RWPE2 (cell line): Measurements from ENCODE around the gene PARVB.
"Not testable (repeated sequence)": the region's sequence is repeated elsewhere in the genome, so short reads cannot be mapped to it uniquely, and the experiment has no call there.

Source experiments
- ATAC-seq: fragments of 200-7000 bp; cut with Tn5 transposase; 3 replicates; pipeline ENCODE4 v1.9.1; 2021; ENCODE audit warnings: low read depth
- DNase-seq: peaks from one replicate; pipeline ENCODE4 v3.0.0-alpha.2; 2020; ENCODE audit warnings: low spot score
- H3K27ac ChIP-seq: fragments of 450-650 bp; 2 replicates; pipeline ENCODE4 v1.5.1; 2017; ENCODE audit warnings: mild to moderate bottlenecking; ENCODE audit not compliant: poor library complexity, severe bottlenecking
- H3K27me3 ChIP-seq: fragments of 250-450 bp; sonication (Bioruptor Pico); 2 replicates; pipeline ENCODE4 v1.5.1; 2021; ENCODE audit warnings: mild to moderate bottlenecking, moderate library complexity; ENCODE audit not compliant: insufficient read depth, poor library complexity, severe bottlenecking
- H3K36me3 ChIP-seq: fragments of 250-450 bp; sonication (Bioruptor Pico); 2 replicates; pipeline ENCODE4 v1.5.1; 2020; ENCODE audit warnings: low read depth, mild to moderate bottlenecking, moderate library complexity
- H3K4me1 ChIP-seq: fragments of 250-450 bp; sonication (Bioruptor Pico); 2 replicates; pipeline ENCODE4 v1.5.1; 2021; ENCODE audit warnings: mild to moderate bottlenecking, moderate library complexity; ENCODE audit not compliant: insufficient read depth, poor library complexity, severe bottlenecking
- H3K4me3 ChIP-seq: fragments of 250-450 bp; sonication (Bioruptor Pico); 2 replicates; pipeline ENCODE4 v1.5.1; 2021; ENCODE audit warnings: mild to moderate bottlenecking, moderate library complexity; ENCODE audit not compliant: severe bottlenecking
- H3K9me3 ChIP-seq: fragments of 250-450 bp; sonication (Bioruptor Pico); 2 replicates; pipeline ENCODE4 v1.5.1; 2021; ENCODE audit warnings: mild to moderate bottlenecking, moderate library complexity; ENCODE audit not compliant: severe bottlenecking
- TF ChIP-seq, protein P1 (sequence below): fragments of 450-650 bp; IDR thresholded peaks from one replicate; pipeline ENCODE4 v1.5.1; 2017; ENCODE audit warnings: mild to moderate bottlenecking, moderate library complexity; ENCODE audit not compliant: poor library complexity, severe bottlenecking

The PARVB gene

DNA sequence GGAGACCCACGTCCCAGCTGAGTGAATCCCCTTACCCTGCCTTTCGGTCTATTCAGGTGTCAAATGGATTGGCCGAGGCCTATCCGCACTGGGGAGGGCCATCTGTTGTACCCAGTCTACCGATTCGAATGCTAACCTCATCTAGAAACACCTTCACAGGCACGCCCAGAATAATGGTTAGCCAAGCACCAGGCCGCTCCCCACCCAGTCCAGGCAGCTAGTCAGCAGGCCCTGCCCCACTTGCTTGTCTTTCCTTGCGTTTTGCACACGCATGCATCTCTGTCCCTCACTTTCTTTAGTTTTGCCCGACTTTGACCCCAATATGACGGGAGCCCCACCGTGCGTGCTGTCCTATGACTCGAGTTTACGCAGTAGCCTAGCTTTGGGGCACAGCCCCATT, 31.7 kb downstream of the PARVB start:
- no peaks in the 10 kb centered on the region for H3K9me3 ChIP-seq
- ATAC-seq (no peak), DNase-seq (no peak)
- peaks cover 11% of the 10 kb centered on the region for H3K4me1 ChIP-seq
- no peak overlapping the region for H3K4me3 ChIP-seq
- no peak overlapping the region for H3K27ac ChIP-seq
- H3K36me3 ChIP-seq = no peaks in the 10 kb centered on the region
- TF ChIP-seq, protein P1, sequence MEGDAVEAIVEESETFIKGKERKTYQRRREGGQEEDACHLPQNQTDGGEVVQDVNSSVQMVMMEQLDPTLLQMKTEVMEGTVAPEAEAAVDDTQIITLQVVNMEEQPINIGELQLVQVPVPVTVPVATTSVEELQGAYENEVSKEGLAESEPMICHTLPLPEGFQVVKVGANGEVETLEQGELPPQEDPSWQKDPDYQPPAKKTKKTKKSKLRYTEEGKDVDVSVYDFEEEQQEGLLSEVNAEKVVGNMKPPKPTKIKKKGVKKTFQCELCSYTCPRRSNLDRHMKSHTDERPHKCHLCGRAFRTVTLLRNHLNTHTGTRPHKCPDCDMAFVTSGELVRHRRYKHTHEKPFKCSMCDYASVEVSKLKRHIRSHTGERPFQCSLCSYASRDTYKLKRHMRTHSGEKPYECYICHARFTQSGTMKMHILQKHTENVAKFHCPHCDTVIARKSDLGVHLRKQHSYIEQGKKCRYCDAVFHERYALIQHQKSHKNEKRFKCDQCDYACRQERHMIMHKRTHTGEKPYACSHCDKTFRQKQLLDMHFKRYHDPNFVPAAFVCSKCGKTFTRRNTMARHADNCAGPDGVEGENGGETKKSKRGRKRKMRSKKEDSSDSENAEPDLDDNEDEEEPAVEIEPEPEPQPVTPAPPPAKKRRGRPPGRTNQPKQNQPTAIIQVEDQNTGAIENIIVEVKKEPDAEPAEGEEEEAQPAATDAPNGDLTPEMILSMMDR = no peak
- no peaks in the 10 kb centered on the region for H3K27me3 ChIP-seq

DNA sequence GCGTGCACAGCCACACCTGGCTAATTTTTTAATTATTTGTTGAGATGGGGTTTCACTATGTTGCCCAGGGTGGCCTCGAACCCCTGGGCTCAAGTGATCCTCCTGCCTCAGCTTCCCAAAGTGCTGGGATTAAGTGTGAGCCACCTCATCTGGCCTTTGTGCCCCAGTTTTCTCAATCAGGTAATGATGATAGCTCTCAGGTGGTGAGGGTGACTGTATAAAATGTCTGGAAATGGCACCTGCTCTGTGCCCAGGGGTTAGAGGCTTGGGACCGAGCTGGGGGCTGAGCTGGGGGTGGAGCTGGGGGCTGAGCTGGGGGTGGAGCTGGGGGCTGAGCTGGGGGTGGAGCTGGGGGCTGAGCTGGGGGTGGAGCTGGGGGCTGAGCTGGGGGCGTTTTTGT, 32.5 kb downstream of the PARVB start:
- not testable (repeated sequence) for H3K27me3 ChIP-seq, H3K9me3 ChIP-seq, DNase-seq, ATAC-seq, H3K27ac ChIP-seq, H3K4me3 ChIP-seq, H3K36me3 ChIP-seq
- peaks cover 11% of the 10 kb centered on the region for H3K4me1 ChIP-seq

DNA sequence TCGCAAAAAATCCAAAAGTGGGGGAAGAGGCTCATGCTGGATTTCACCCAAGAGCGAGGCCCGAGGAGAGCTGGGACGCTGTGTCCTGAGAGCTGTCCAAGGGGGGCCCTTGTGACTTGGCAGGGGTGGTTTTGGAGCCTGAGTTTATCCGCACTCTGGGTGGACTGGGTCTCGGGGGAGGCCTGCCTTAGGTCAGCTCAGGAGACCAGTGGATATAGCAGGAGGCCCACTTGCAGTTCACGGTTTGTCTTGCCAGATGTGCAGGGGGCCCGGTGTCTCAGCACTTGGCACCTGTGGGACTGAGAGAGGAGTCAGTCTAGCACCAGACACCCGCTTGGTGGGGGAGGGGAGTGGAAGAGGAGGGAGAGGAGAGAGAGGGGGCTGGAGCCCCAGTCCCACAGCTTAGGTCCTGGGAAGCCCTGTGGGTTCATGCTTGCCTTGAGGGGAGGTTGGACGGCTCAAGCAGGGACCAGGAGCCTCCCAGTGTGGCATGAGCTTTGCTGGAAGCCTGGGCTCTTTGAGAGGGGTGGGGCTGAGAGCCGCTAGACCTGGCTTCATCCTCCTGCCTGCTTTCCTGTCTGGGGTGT, 33.4 kb downstream of the PARVB start:
- ATAC-seq = no peak; the same call in 2 of the 3 replicates
- Histone ChIP-seq H3K4me1 (peaks cover 11% of the 10 kb centered on the region), H3K27ac (no peak overlapping the region)

DNA sequence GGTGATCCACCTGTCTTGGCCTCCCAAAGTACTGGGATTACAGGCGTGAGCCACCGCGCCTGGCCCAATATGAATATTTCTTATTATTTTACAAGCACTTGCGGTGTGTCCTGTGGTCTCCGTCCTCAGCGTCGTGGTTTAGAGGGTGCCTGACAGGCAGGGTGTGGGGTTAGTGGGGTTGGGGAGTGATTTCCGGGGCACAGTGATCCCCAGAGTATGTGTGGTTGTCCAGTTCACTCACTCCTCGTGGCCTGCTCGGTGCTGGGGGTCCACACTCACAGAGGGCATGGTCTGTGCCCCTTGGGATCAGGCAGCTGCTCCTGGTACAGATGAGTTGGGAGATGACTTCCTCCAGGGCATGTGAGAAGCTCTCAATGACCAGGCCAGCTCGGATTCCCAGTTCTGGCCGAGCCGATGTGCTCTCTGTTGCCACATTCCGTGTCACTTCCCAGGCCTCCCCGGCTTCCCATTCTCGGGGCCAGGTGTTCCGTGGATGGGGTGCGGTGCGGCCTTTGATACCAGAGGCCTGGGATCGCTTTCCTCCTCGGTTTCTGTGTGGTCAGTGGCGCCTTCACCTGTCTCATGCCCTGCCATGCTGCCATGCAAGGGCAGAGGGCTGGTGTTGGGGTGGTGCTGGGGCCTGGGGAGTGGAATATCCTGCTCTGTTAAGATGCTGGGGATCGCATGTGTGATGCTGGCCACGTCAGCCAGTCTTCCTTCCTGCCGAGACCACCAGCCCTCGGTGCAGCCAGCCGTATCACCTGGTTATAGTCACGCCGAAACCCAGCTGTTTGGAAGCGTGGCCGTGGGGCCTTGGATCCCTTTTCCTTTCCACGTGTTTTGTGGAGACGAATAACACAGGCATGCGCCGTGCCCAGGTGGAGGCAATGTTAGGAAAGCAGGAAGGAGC, 39.6 kb downstream of the PARVB start:
- H3K27ac ChIP-seq = no peak overlapping the region
- DNase-seq (no peak), ATAC-seq (no peak)
- TF ChIP-seq, protein P1 = no peak
- H3K27me3 ChIP-seq = no peaks in the 10 kb centered on the region
- no peaks in the 10 kb centered on the region for H3K36me3 ChIP-seq
- no peak overlapping the region for H3K4me3 ChIP-seq
- H3K4me1 ChIP-seq = peaks cover 4% of the 10 kb centered on the region
- H3K9me3 ChIP-seq = no peaks in the 10 kb centered on the region

More for the DNA sequence above, 33.4 kb downstream of the PARVB start:
- Histone ChIP-seq H3K9me3 (no peaks in the 10 kb centered on the region), H3K27me3 (no peaks in the 10 kb centered on the region), H3K36me3 (no peaks in the 10 kb centered on the region), H3K4me3 (no peak overlapping the region)
- TF ChIP-seq, protein P1 = no peak
- DNase-seq = no peak

DNA sequence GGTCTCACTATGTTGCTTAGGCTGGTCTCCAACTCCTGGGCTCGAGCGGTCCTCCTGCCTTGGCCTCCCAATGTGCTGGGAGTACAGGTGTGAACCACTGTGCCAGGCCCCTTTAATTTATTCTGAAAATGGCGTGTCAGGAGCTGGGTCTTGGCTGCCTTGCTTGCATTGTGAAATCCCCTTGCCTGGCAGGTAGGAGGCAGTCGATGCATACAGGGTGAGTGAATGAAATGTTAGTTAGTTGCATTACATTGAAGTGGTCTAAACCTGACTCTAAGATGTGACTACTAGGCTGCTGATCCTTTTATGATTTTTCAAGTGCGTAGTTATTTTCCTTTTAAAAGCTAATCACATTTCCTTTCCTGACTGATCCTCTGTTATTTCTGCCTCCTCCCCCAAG, 42.9 kb downstream of the PARVB start:
- TF ChIP-seq, protein P1 = no peak
- Histone ChIP-seq H3K9me3 (no peaks in the 10 kb centered on the region), H3K4me3 (no peak overlapping the region), H3K4me1 (no peaks in the 10 kb centered on the region), H3K36me3 (no peaks in the 10 kb centered on the region), H3K27ac (no peak overlapping the region), H3K27me3 (no peaks in the 10 kb centered on the region)
- DNase-seq (no peak), ATAC-seq (no peak)
